ENCODE measurements around the gene CD28.

GRCh38 chr2:203750346-203751068 is 44.1 kb downstream of the CD28 start:
- TF ChIP-seq EP300 (IDR thresholded peaks at IDR 0.05; ENCODE audit: borderline replicate concordance in 1 of 2, control insufficient read depth in 1 of 2, low read depth in 2 of 2, low read length in 2 of 2), result no peak
- no peak for TF ChIP-seq FOXM1 (IDR thresholded peaks at IDR 0.05; ENCODE audit: low read depth, low read length)
- TF ChIP-seq, protein P1, sequence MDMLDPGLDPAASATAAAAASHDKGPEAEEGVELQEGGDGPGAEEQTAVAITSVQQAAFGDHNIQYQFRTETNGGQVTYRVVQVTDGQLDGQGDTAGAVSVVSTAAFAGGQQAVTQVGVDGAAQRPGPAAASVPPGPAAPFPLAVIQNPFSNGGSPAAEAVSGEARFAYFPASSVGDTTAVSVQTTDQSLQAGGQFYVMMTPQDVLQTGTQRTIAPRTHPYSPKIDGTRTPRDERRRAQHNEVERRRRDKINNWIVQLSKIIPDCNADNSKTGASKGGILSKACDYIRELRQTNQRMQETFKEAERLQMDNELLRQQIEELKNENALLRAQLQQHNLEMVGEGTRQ (IDR thresholded peaks at IDR 0.05; ENCODE audit: borderline replicate concordance, low read depth, low read length), result no peak
- TF ChIP-seq, protein P2, sequence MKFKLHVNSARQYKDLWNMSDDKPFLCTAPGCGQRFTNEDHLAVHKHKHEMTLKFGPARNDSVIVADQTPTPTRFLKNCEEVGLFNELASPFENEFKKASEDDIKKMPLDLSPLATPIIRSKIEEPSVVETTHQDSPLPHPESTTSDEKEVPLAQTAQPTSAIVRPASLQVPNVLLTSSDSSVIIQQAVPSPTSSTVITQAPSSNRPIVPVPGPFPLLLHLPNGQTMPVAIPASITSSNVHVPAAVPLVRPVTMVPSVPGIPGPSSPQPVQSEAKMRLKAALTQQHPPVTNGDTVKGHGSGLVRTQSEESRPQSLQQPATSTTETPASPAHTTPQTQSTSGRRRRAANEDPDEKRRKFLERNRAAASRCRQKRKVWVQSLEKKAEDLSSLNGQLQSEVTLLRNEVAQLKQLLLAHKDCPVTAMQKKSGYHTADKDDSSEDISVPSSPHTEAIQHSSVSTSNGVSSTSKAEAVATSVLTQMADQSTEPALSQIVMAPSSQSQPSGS (IDR thresholded peaks at IDR 0.05; ENCODE audit: low read length), result no peak
- TF ChIP-seq CTCF (IDR thresholded peaks at IDR 0.05 in 2 of 3, conservative IDR thresholded peaks at IDR 0.05 in 1 of 3; ENCODE audit: control insufficient read depth in 2 of 3, extremely low read depth in 1 of 3, insufficient read depth in 1 of 3, low read depth in 3 of 3, low read length in 3 of 3), result no peak
- no peak for TF ChIP-seq YY1 (IDR thresholded peaks at IDR 0.05; ENCODE audit: low read depth, low read length)
- TF ChIP-seq GABPA (IDR thresholded peaks at IDR 0.05; ENCODE audit: low read depth), result no peak
- TF ChIP-seq, protein P3, sequence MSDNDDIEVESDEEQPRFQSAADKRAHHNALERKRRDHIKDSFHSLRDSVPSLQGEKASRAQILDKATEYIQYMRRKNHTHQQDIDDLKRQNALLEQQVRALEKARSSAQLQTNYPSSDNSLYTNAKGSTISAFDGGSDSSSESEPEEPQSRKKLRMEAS (IDR thresholded peaks at IDR 0.05; ENCODE audit: low read depth, low read length), result no peak

Data from GM12878 (cell line).